HFF-Myc (cell line): Measurements from ENCODE around the gene CASTOR1.

ENCODE experiments used
- DNase-seq: peaks from one replicate; pipeline ENCODE4 v3.0.0-alpha.2; 2011; ENCODE audit warnings: low read depth; ENCODE audit errors: extremely low read depth
- H3K4me3 ChIP-seq: replicated peaks from 2 replicates; pipeline ENCODE4 v1.5.1; 2011; ENCODE audit warnings: low read depth, mild to moderate bottlenecking, control low read depth, low read length
- TF ChIP-seq, protein P1 (sequence below): IDR thresholded peaks from 2 replicates; pipeline ENCODE4 v1.5.1; 2012; ENCODE audit warnings: mild to moderate bottlenecking, low read depth, low read length, control low read depth; ENCODE audit errors: missing control alignments

CASTOR1 gene

DNA sequence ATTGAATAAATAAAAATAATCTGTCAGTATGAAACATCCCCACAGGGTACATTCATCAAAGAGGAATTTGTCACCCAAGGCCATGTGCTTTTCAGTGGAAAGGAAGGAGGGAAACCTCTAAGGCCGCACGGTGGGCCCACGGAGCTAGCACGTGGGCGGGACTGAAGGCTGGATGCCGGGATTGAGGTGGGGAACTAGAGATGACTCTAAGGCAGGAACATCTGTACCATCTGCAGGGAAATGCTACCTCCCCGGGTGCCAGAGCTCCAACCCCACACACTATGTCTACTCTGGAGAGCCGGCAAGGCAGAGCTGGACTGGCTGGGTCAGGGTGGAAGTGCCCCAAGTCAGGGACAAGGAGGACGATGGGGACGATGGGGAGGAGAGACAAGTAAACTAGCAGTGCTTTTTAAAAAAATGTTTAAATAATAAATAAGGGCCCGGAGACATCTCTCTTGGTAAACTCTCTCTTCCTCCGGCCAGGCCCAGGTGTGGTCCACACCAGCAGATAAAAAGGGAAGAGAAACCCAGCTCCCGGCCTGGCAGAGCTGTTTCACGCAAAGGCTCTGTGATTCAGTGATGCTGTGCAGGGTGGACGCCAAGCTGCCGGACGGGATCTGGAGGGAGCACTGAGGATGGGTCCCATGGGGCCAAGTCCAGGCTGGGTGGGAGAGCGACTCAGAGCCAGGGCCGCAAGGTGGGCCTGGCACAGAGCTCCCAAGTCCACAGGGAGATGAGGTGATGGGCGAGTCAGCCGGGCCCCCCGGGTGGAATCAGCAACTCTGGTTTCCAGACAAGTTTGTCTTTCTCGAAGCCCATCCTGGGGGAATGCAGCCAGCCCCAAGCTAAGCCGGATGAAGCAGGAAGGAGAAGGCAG is 48.5 kb downstream of the CASTOR1 start:
- H3K4me3 ChIP-seq, result no peak overlapping the region
- DNase-seq, result no peak
- TF ChIP-seq, protein P1, sequence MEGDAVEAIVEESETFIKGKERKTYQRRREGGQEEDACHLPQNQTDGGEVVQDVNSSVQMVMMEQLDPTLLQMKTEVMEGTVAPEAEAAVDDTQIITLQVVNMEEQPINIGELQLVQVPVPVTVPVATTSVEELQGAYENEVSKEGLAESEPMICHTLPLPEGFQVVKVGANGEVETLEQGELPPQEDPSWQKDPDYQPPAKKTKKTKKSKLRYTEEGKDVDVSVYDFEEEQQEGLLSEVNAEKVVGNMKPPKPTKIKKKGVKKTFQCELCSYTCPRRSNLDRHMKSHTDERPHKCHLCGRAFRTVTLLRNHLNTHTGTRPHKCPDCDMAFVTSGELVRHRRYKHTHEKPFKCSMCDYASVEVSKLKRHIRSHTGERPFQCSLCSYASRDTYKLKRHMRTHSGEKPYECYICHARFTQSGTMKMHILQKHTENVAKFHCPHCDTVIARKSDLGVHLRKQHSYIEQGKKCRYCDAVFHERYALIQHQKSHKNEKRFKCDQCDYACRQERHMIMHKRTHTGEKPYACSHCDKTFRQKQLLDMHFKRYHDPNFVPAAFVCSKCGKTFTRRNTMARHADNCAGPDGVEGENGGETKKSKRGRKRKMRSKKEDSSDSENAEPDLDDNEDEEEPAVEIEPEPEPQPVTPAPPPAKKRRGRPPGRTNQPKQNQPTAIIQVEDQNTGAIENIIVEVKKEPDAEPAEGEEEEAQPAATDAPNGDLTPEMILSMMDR, result no peak

DNA sequence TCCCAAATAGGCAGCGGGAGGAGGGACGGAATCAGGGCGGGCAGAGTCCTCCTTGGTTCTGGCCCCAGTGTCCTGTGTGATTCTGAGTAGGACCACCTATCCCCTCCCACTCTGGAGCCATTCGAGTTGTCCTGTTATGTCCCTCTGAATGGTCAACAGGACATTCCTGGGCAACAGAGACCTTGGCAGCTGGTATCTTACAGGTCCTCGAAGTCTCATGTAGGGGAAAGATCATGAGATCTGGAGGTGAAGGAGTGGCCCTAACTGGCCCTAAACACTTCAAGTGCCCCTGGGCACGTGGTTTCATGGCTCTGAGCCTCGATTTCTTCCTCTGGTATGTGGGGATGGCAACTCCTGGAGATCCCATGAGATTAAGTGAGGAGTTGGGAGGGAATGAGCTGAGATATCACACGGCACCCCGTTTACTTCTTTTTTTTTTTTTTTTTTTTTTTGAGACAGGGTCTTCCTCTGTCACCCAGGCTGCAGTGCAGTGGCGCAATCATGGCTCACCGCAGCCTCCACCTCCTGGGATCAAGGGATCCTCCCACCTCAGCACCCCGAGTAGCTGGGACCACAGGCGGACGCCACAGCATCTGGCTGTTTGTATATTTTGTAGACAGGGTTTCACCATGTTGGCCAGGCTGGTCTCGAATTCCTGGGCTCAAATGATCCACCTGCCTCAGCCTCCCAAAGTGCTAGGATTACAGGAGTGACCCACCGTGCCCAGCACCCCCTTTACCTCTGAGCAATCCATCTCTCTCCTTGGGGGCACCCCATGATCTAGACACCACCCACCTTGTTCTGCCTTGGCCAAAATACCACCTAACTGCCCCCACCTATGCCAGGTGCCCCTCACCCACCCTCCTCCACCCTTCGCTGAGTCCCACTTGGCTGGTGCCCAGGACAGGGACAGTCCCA is 49.6 kb downstream of the CASTOR1 start:
- H3K4me3 ChIP-seq, result no peak overlapping the region
- TF ChIP-seq, protein P1, result no peak
- DNase-seq, result no peak

DNA sequence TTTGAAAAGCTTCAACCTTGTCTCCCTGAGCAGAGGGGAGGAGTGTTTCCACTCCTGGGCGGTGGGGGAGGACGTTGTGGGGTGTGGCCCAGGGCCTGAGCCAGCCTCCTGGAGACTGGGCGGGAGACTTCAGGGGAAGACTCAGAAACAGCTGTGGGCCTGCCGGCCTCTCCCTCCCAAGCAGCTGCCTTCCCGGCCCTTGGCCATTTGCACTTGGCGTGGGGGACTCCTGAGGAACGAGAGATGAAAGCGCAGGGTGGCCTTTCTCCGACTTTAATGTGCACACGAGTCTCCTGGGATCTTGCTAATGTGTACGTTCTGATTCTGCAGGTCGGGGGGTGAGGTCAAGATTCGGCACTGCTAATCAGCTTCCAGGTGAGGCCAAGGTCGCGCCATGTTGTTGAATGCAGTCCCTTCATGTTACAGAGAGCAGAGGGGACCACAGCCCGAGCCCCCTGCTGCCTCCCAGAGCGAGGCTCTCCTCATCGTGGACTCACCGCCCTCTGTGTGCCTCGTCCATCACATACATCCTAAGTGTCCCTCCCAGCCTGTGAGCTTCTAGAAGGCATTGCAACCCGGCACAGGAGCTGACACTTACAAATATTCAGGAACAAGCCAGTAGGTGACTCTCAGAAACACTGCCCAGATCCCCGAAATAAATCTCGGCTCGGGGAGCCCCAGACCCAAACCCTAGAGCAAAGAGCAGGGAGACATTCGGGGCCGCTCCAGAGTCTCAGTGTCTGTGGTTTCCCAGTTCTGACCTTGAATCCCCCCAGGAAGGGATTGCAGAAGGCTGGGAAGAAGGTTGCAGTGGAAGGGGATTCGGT is 50.4 kb downstream of the CASTOR1 start:
- no peak for DNase-seq
- TF ChIP-seq, protein P1, result no peak
- H3K4me3 ChIP-seq, result no peak overlapping the region

DNA sequence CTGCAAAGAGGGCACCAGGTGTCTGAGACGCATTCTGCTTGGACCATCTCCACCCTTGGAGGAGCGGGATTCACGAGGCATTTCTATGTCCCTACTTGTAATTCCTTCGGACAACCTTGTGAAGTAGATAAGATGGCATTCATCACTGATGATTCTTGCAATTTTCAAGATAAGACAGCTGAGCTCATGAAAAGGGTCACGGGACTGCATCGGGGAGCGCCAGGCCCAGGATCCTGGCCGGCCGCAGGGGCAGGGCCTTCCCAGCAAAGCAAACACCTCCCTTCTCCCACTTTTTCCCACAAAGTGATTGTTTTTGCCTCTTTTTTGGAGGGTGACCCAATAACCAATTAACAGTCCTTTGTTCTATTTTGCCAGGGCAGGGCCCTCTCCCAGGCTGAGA is 51.2 kb downstream of the CASTOR1 start:
- no peak for DNase-seq
- no peak overlapping the region for H3K4me3 ChIP-seq
- TF ChIP-seq, protein P1, result no peak

DNA sequence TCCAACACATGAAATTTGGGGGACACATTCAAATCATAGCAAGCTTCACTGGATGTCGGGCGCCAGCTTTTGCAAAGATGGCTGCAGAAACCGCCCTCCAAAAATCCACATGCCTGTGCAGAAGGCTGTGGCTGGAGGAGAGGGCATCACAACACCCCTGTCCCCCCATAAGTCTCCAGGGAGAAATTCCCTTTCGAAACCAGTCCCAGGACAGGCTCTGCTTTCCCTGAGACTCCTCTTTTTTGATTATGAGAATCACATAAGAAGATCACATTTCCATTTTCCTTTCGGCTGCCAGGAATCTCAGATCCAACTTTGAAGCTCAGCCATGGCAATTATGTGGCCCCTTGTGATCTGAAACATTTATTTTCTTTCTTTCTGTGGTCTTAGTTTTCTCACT is 52.4 kb downstream of the CASTOR1 start:
- H3K4me3 ChIP-seq, result no peak overlapping the region
- no peak for DNase-seq
- TF ChIP-seq, protein P1, result no peak

DNA sequence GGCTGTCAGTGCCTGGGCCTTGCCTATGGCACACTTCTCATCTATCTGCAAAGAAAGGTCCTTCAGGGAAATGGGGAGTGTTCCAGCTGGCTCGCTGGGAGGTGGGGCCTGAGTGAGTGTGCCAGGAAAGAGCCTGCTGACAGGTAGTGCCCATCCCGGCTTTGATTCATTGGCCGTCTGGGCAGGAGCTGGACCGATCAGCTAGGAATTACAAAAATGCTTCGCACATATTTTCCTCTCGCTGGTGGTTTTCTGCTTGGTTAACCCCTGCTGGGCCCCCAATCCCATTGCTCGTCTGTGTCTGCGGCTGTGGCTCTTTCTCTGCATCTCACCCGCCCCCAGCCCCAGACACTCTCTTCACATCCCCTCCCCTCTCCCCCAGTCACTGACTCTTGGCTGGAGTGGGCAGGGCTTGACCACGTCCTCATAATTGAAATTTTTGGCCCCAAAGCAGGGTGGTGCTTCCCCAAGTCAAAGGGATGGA is 53.6 kb downstream of the CASTOR1 start:
- DNase-seq, result no peak
- TF ChIP-seq, protein P1, result no peak
- H3K4me3 ChIP-seq, result no peak overlapping the region
